Panc1 (cell line): ENCODE measurements around the gene C1S. TPM values are rescaled to one million over a fixed set of nuclear protein-coding genes. Genes with fewer than 3 reads are reported as not detected.

Experiments used
- ATAC-seq: fragments of 200-7000 bp; cut with Tn5 transposase; 2 replicates; pipeline ENCODE4 v1.9.1; 2020; ENCODE audit warnings: mild to moderate bottlenecking, moderate library complexity
- BruUV-seq: library from RNA; stranded (reverse); fragments of 400-500 nt; replicated peaks from 2 replicates; lab custom pipeline; 2021; lab: Mats Ljungman, UMichigan
- CTCF ChIA-PET: fragments of 300-600 bp; sonication (Branson Sonifier 250); formaldehyde crosslinking; loops from one replicate; lab custom pipeline; 2022; ENCODE audit warnings: antibody characterized with exemption; lab: Charles Lee
- POLR2A ChIA-PET: fragments of 300-600 bp; sonication (Branson Sonifier 250); formaldehyde crosslinking; loops from one replicate; lab custom pipeline; 2022; ENCODE audit warnings: antibody characterized with exemption; lab: Charles Lee
- DNase-seq: peaks from one replicate; pipeline ENCODE4 v3.0.0-alpha.2; 2010; ENCODE audit warnings: low read depth, low spot score
- H3K27ac ChIP-seq: 2 replicates; pipeline ENCODE4 v1.5.1; 2011; ENCODE audit warnings: mild to moderate bottlenecking, low read length, inconsistent platforms
- H3K27me3 ChIP-seq: fragments of 200-500 bp; sonication (Bioruptor generic); 2 replicates; pipeline ENCODE4 v1.6.0; 2014; ENCODE audit warnings: low read length, inconsistent platforms; ENCODE audit not compliant: control insufficient read depth, insufficient read depth
- H3K36me3 ChIP-seq: fragments of 200-500 bp; sonication (Bioruptor generic); 2 replicates; pipeline ENCODE4 v1.5.1; 2014; ENCODE audit warnings: inconsistent platforms, mild to moderate bottlenecking, low read length, moderate library complexity; ENCODE audit not compliant: control insufficient read depth, insufficient read depth
- H3K4me1 ChIP-seq: 2 replicates; pipeline ENCODE4 v1.5.1; 2011; ENCODE audit warnings: inconsistent platforms, mild to moderate bottlenecking, low read length, moderate library complexity; ENCODE audit not compliant: control insufficient read depth, insufficient read depth
- H3K4me3 ChIP-seq, 2 experiments: 2 replicates each; pipeline ENCODE4 v1.5.1; 2011 to 2012; ENCODE audit warnings: low read depth in 2 of 2, low read length in 2 of 2, mild to moderate bottlenecking in 2 of 2, inconsistent platforms in 1 of 2, moderate library complexity in 1 of 2
- H3K9me3 ChIP-seq: fragments of 200-500 bp; sonication (Bioruptor generic); 2 replicates; pipeline ENCODE4 v1.5.1; 2014; ENCODE audit warnings: low read depth, mild to moderate bottlenecking, inconsistent platforms, low read length, moderate library complexity; ENCODE audit not compliant: control insufficient read depth, insufficient read depth
- POLR2AphosphoS5 ChIP-seq: IDR thresholded peaks from 2 replicates; pipeline ENCODE4 v1.6.1; 2012; ENCODE audit warnings: mild to moderate bottlenecking, low read depth, low read length, moderate library complexity
- SIN3A ChIP-seq: IDR thresholded peaks from 2 replicates; pipeline ENCODE4 v1.6.1; 2012; ENCODE audit warnings: low read depth, mild to moderate bottlenecking, low read length, moderate library complexity, borderline replicate concordance; ENCODE audit not compliant: insufficient read depth
- TCF7L2 ChIP-seq: IDR thresholded peaks from 2 replicates; pipeline ENCODE4 v1.6.1; 2011; ENCODE audit warnings: mild to moderate bottlenecking, low read depth, low read length, inconsistent platforms
- in situ Hi-C: cut with HindIII; loops from 2 replicates; pipeline ENCODE4 v1.10.0; 2016; ENCODE audit warnings: low sequenced_read_pairs, low pct_unique_long_range_greater_than_20kb
- intact Hi-C: fragments of 100-400 bp; cut with micrococcal nuclease; formaldehyde crosslinking; loops from one replicate; pipeline ENCODE4 v1.10.0; 2022; ENCODE audit not compliant: unreplicated experiment
- total RNA-seq: library from RNA; stranded (reverse); gene quantifications from one replicate; pipeline ENCODE4 v1.2.1, GENCODE V29; 2021; ENCODE audit not compliant: unreplicated experiment
- TF ChIP-seq, protein P1 (sequence below): fragments of 450-650 bp; IDR thresholded peaks from 2 replicates; pipeline ENCODE4 v1.5.1; 2017; ENCODE audit warnings: mild to moderate bottlenecking
- TF ChIP-seq, protein P2 (sequence below), 2 experiments: IDR thresholded peaks; 2 replicates each; pipeline ENCODE4 v1.6.1; 2011 to 2012; ENCODE audit warnings: low read depth in 2 of 2, control low read depth in 1 of 2, low read length in 1 of 2, mild to moderate bottlenecking in 1 of 2, moderate library complexity in 1 of 2; ENCODE audit not compliant: insufficient read depth in 1 of 2

The C1S gene
- total RNA-seq, 1 experiment from 2014 or later = 1.8 TPM

DNA sequence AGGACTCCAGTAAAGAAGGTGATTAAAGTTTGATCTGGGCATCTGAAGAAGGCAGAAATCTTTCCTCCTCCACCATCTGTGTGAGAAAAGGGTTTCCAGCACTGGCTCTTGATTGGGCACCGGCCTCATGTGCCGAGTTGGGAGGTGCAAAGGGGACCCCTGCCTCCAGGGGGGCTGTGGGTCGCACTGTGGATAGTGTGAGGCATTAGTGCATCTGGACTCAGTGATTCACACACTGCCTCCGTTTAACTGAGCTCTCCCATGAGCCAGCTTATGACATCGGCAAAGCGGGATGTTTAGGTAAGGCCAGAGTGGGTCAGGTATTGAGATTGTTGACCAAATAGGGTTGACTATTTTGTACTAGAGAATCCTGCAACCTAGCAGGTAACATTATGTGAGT, 8.9 kb downstream of the C1S start:
- no TSS peak for BruUV-seq
- H3K4me1 ChIP-seq = no peaks in the 10 kb centered on the region
- CTCF ChIA-PET = interaction anchor here (0.5 kb wide), 1 partner anchor 15 kb away, joined by 3 read pairs; no protein-coding TSS in a partner anchor
- intact Hi-C loops = no loop called here
- no peak for TF ChIP-seq SIN3A
- no peak for TF ChIP-seq TCF7L2
- no peak for TF ChIP-seq POLR2AphosphoS5
- TF ChIP-seq, protein P1, sequence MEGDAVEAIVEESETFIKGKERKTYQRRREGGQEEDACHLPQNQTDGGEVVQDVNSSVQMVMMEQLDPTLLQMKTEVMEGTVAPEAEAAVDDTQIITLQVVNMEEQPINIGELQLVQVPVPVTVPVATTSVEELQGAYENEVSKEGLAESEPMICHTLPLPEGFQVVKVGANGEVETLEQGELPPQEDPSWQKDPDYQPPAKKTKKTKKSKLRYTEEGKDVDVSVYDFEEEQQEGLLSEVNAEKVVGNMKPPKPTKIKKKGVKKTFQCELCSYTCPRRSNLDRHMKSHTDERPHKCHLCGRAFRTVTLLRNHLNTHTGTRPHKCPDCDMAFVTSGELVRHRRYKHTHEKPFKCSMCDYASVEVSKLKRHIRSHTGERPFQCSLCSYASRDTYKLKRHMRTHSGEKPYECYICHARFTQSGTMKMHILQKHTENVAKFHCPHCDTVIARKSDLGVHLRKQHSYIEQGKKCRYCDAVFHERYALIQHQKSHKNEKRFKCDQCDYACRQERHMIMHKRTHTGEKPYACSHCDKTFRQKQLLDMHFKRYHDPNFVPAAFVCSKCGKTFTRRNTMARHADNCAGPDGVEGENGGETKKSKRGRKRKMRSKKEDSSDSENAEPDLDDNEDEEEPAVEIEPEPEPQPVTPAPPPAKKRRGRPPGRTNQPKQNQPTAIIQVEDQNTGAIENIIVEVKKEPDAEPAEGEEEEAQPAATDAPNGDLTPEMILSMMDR = no peak
- TF ChIP-seq, protein P2, sequence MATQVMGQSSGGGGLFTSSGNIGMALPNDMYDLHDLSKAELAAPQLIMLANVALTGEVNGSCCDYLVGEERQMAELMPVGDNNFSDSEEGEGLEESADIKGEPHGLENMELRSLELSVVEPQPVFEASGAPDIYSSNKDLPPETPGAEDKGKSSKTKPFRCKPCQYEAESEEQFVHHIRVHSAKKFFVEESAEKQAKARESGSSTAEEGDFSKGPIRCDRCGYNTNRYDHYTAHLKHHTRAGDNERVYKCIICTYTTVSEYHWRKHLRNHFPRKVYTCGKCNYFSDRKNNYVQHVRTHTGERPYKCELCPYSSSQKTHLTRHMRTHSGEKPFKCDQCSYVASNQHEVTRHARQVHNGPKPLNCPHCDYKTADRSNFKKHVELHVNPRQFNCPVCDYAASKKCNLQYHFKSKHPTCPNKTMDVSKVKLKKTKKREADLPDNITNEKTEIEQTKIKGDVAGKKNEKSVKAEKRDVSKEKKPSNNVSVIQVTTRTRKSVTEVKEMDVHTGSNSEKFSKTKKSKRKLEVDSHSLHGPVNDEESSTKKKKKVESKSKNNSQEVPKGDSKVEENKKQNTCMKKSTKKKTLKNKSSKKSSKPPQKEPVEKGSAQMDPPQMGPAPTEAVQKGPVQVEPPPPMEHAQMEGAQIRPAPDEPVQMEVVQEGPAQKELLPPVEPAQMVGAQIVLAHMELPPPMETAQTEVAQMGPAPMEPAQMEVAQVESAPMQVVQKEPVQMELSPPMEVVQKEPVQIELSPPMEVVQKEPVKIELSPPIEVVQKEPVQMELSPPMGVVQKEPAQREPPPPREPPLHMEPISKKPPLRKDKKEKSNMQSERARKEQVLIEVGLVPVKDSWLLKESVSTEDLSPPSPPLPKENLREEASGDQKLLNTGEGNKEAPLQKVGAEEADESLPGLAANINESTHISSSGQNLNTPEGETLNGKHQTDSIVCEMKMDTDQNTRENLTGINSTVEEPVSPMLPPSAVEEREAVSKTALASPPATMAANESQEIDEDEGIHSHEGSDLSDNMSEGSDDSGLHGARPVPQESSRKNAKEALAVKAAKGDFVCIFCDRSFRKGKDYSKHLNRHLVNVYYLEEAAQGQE (IDR thresholded peaks at IDR 0.05; ENCODE audit: insufficient read depth in 1 of 2, low read depth in 2 of 2, low read length in 1 of 2) = no peak
- in situ Hi-C loops = no loop called here
- no peaks in the 10 kb centered on the region for H3K36me3 ChIP-seq
- POLR2A ChIA-PET = no interaction called here
- H3K9me3 ChIP-seq = no peaks in the 10 kb centered on the region
- no peak overlapping the region for H3K4me3 ChIP-seq
- no peaks in the 10 kb centered on the region for H3K27me3 ChIP-seq
- ATAC-seq (no peak), DNase-seq (no peak)
- no peak overlapping the region for H3K27ac ChIP-seq

DNA sequence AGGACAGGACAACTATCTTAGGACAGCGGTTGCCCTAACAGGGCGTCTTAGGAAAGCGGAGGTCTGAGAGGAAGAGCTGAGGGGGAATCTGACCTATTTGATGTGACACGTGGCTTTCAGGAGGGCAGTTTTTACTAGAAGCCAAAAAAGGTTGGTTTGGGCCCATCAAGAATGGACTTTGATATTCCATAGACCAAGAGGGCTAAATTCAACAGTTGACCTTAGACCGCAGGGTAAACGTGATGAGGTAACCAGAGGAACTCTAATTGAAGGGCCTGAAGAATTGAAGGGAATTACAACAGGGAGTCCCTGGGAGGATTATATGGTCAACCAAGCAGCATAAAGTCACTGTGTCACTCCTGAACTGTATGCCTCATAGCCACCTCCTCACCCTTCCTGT, 11.5 kb downstream of the C1S start:
- CTCF ChIA-PET = no interaction called here
- no peak for DNase-seq
- TF ChIP-seq SIN3A (no peak), POLR2AphosphoS5 (no peak), TCF7L2 (no peak)
- TF ChIP-seq, protein P1 = no peak
- TF ChIP-seq, protein P2 (IDR thresholded peaks at IDR 0.05; ENCODE audit: insufficient read depth in 1 of 2, low read depth in 2 of 2, low read length in 1 of 2) = no peak
- ATAC-seq = no peak
- Histone ChIP-seq H3K4me1 (no peaks in the 10 kb centered on the region), H3K27ac (no peak overlapping the region), H3K4me3 (no peak overlapping the region), H3K27me3 (no peaks in the 10 kb centered on the region), H3K36me3 (no peaks in the 10 kb centered on the region), H3K9me3 (no peaks in the 10 kb centered on the region)
- intact Hi-C loops = no loop called here
- BruUV-seq = no TSS peak
- in situ Hi-C loops = no loop called here
- POLR2A ChIA-PET = no interaction called here
